ENCODE data around the gene DAD1. TPM values are rescaled to one million over a fixed set of nuclear protein-coding genes. Genes with fewer than 3 reads are reported as not detected.

The DAD1 gene
- total and polyA plus RNA-seq, 2 donors from 2014 or later = 205 to 523 TPM

DNA sequence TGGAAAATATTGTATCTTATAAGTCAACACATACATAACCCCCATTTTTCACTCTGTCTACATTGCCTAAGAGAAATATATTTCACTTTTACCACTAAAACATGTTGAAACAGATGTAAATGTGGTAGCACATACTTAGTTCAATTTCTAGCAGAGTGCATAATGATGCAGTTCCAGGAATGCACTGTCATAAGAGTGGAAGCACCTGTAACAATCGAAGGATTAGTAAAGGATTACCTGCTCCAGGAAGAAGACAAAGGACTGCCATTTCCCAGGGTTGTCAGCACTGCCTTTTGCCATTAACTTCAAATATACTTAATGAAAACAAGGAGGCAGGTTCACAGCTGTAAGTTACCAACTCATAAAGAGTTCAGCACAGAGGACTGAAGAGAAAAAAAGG, 24.6 kb downstream of the DAD1 start:
- TF ChIP-seq, protein P1, sequence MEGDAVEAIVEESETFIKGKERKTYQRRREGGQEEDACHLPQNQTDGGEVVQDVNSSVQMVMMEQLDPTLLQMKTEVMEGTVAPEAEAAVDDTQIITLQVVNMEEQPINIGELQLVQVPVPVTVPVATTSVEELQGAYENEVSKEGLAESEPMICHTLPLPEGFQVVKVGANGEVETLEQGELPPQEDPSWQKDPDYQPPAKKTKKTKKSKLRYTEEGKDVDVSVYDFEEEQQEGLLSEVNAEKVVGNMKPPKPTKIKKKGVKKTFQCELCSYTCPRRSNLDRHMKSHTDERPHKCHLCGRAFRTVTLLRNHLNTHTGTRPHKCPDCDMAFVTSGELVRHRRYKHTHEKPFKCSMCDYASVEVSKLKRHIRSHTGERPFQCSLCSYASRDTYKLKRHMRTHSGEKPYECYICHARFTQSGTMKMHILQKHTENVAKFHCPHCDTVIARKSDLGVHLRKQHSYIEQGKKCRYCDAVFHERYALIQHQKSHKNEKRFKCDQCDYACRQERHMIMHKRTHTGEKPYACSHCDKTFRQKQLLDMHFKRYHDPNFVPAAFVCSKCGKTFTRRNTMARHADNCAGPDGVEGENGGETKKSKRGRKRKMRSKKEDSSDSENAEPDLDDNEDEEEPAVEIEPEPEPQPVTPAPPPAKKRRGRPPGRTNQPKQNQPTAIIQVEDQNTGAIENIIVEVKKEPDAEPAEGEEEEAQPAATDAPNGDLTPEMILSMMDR (IDR thresholded peaks at IDR 0.05; ENCODE audit: borderline replicate concordance, extremely low read depth, insufficient read depth) = no peak
- FAIRE-seq (no peak), DNase-seq (no peak)
- H3K4me3 ChIP-seq (ENCODE audit: low read length in 3 of 3) = peak overlapping the region in 1 of 3 donors; percentile 35
- H3K27me3 ChIP-seq (ENCODE audit: control insufficient read depth, insufficient read depth, low read length) = no peaks in the 10 kb centered on the region
- H3K27ac ChIP-seq (ENCODE audit: low read depth in 2 of 2, low read length in 2 of 2) = peak overlapping the region; percentile 33 to 75
- no peaks in the 10 kb centered on the region for H3K9me3 ChIP-seq (ENCODE audit: control insufficient read depth in 2 of 3, insufficient read depth in 1 of 3, low read length in 3 of 3)
- peaks cover 0 to 33% (median 8%) of the 10 kb centered on the region in 3 donors for H3K4me1 ChIP-seq (ENCODE audit: control insufficient read depth in 2 of 3, insufficient read depth in 2 of 3, low read depth in 1 of 3, low read length in 3 of 3)
- H3K9ac ChIP-seq (ENCODE audit: low read length in 3 of 3) = no peak overlapping the region
- H3K36me3 ChIP-seq (ENCODE audit: control insufficient read depth in 2 of 3, insufficient read depth in 3 of 3, low read length in 3 of 3) = peaks cover 0 to 2% (median 0%) of the 10 kb centered on the region in 3 donors
- intact Hi-C loops (cut with DNase I) = no loop called here

DNA sequence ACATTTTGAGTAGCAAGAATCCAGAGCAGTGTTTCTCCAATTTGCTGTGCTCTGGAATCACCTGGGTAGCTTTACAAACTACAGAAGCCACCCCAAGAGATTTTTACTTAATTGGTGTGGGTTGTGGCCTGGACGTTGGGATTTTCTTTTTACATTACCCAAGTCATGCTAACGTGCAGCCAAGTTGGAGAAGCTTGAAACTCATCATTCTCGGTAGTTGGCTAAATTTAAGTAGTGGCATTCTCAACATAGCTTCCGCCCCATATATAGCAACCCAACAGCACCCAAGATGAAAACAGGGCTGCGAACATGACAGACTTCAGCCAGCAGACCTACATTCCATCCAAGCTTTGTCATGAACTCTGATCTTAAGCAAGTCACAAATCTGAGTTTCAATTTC, 25.0 kb downstream of the DAD1 start:
- TF ChIP-seq, protein P1 (IDR thresholded peaks at IDR 0.05; ENCODE audit: borderline replicate concordance, extremely low read depth, insufficient read depth) = no peak
- H3K27me3 ChIP-seq (ENCODE audit: control insufficient read depth, insufficient read depth, low read length) = no peaks in the 10 kb centered on the region
- intact Hi-C loops (cut with DNase I) = no loop called here
- DNase-seq = no peak
- no peaks in the 10 kb centered on the region for H3K9me3 ChIP-seq (ENCODE audit: control insufficient read depth in 2 of 3, insufficient read depth in 1 of 3, low read length in 3 of 3)
- FAIRE-seq = no peak
- peak overlapping the region; percentile 33 to 75 for H3K27ac ChIP-seq (ENCODE audit: low read depth in 2 of 2, low read length in 2 of 2)
- H3K36me3 ChIP-seq (ENCODE audit: control insufficient read depth in 2 of 3, insufficient read depth in 3 of 3, low read length in 3 of 3) = peaks cover 0 to 2% (median 0%) of the 10 kb centered on the region in 3 donors
- peaks cover 0 to 33% (median 12%) of the 10 kb centered on the region in 3 donors for H3K4me1 ChIP-seq (ENCODE audit: control insufficient read depth in 2 of 3, insufficient read depth in 2 of 3, low read depth in 1 of 3, low read length in 3 of 3)
- no peak overlapping the region for H3K9ac ChIP-seq (ENCODE audit: low read length in 3 of 3)
- peak overlapping the region in 1 of 3 donors; percentile 35 for H3K4me3 ChIP-seq (ENCODE audit: low read length in 3 of 3)

DNA sequence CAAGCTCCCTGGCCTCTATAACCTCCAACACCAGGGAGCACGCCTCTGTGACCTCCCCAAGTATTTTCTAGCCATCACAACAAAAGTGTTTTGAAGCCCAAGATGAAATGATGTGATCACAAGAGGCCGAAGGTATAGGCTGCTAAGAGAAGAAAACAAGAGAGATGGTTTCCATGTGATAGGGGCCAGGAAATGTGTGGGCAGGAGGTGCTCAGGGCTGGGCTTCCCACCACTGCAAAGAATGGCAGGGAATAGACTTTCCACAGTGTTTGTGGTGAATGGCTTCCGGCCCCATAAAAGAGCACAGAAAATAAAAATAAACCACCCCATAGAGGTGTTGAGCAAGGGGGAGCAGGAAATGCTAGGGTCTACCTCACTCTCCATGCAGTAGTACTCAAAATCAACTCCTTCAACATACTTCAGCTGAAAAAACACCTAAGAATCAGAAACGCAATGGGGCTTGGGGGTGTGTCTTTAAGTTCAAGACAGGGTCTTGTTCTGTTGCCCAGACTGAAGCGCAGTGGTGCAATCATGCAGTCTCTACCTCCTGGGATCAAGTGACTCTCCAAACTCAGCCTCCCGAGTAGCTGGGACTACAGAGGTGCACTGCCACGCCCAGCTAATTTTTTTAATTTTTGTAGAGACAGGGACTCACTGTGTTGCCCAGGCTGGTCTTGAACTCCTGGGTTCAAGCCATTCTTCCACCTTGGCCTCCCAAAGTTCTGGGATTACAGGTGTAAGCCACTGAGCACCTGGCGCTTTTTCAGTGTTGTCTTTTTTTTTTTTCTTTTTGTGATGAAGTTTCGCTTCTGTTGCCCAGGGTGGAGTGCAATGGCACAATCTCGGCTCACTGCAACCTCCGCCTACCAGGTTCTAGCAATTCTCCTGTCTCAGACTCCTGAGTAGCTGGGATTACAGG, 27.1 kb downstream of the DAD1 start:
- intact Hi-C loops (cut with DNase I) = no loop called here
- H3K4me3 ChIP-seq (ENCODE audit: low read length in 3 of 3) = no peak overlapping the region
- DNase-seq (no peak), FAIRE-seq (no peak)
- peaks cover 0 to 37% (median 25%) of the 10 kb centered on the region in 3 donors for H3K4me1 ChIP-seq (ENCODE audit: control insufficient read depth in 2 of 3, insufficient read depth in 2 of 3, low read depth in 1 of 3, low read length in 3 of 3)
- TF ChIP-seq, protein P1 (IDR thresholded peaks at IDR 0.05; ENCODE audit: borderline replicate concordance, extremely low read depth, insufficient read depth) = no peak
- no peak overlapping the region for H3K27ac ChIP-seq (ENCODE audit: low read depth in 2 of 2, low read length in 2 of 2)
- H3K27me3 ChIP-seq (ENCODE audit: control insufficient read depth, insufficient read depth, low read length) = no peaks in the 10 kb centered on the region
- no peaks in the 10 kb centered on the region for H3K36me3 ChIP-seq (ENCODE audit: control insufficient read depth in 2 of 3, insufficient read depth in 3 of 3, low read length in 3 of 3)
- no peak overlapping the region for H3K9ac ChIP-seq (ENCODE audit: low read length in 3 of 3)
- no peaks in the 10 kb centered on the region for H3K9me3 ChIP-seq (ENCODE audit: control insufficient read depth in 2 of 3, insufficient read depth in 1 of 3, low read length in 3 of 3)

Data from kidney (tissue), 14 donors.